Measurements from ENCODE around the gene MAPK6.

Gene MAPK6

DNA sequence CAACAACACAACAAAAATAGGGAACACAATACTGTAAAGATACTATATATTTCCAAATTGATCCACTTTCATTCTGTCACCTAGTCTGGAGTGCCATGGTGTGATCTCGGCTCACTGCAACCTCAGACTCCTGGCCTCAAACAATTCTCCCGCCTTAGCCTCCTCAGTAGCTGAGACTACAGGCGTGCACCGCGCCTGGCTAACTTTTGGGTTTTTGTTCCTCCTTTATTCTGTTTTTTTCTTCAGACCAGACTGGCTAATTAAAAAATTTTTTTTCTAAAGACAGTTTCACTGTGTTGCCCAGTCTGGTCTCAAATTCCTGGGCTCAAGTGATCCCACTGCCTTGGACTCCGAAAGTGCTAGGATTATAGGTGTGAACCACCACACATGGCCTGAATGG lies 88.2 kb downstream of the MAPK6 start:
- DNase-seq, result no peak

DNA sequence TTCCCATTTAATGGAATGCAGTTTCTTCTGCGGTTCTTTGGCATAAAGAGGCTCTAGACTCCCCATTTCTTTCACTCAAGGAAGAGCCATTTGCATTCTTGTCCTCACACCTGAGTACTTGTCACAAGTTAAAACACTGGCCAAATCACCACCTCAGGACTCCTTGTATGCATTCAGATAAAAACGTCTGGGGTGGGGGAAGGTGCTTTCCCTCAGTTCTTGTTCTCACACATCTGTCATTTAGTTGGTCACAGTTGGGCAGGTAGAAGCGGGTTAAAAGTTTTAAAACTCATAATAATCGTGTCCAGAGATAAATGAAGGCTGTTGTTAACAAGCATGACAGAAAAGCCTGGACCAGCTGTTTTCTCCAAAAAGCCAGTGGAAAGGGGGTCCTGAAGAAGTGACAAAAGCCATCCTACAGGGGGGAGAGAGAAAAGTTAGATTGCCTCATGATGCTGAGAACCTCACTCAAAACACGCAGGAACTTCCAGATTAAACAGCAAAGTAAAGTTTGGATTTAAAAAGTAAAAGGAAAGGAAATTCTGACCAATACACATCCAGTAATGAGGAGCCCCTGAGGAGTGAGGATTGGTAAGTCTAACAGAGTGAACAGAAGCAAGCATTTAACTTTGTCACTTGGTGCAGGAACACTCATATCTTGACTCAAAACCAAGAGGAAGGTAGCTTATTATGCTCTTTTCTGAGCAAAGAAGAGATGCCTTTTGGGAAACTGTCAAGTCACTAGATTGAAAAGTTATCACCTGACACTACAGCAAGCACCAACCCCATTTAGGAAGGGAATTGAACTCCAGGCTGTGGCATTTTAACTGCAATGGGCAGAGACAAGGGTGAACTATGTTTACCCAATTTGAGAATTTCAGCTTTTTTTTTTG lies 90.8 kb downstream of the MAPK6 start:
- no peak for DNase-seq

DNA sequence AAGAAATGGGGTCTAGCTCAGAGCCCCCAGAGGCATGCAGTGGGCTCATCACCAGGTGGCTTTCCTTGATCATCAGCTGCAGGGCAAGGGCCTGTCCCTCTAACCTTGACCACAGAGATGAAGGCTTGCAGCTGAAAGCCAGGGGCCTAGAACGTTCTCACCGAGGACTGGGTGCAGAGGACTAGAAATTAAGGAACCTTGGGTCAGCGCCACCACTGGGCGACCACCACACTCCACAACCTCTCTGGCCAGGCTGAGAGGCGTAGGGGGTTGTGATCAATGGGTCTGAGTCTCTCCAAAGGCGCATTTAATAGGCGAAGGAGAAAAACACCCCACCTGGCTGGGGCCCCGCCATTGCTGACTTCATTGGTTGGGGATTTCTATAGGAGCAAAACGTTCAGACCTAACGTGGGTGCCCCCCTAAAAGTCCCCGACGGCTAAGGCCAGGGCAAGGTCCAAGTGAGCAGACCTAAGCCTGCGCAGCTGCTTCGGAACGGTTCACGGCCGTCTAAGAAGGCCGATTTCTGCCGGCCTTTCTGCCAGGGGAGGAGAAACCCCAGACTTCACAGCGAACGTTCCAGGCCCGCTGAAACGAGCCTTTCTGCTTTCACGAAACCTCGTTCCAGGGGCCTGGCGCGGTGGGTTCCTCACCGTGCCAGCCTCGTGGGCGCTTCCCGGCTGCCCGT lies 92.6 kb downstream of the MAPK6 start:
- DNase-seq, result no peak

DNA sequence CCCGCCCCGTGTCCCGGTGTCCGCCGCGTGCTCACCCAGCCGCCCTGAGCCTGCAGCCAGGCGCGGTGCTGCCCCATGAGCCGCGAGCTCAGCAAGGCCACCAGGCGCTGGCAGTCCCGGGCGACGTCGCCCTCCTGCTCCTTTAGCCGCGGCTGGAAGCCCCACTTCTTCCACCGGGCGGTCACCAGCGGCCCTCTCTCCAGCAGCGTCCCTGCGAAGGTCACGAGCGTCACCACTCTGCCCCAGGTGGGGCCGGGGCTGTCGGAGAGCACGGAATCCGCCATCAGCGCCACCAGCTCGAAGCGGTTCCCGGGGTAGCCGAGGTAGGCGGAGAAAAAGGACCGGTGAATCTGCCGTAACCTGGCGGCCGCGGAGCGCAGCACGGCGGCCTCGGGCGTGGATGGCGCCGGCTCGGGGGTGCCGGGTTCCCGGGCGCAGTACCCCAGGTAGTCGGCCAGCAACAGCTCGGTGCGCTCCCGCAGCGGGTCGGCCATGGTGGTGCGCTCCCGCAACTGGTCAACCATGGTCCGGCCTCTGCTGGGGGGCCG lies 93.3 kb downstream of the MAPK6 start:
- DNase-seq, result no peak

DNA sequence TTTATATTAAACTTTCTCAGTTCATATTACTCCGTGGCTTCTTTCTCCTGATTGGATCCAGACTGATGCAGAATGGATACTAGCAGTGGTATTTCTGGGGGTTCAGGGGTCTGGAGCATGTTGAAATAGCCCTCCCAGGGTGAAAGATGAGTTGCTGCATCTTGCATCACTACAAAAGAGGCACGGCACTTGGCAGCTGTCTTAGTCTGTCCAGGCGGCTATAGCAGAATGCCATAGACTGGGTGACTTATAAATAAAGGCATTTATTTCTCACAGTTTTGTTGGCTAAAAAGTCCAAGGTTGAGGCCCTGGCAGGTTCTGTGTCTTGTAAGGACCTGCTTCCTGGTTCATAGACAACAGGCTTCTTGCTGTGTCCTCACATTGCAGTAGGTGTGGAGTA lies 94.2 kb downstream of the MAPK6 start:
- no peak for DNase-seq

DNA sequence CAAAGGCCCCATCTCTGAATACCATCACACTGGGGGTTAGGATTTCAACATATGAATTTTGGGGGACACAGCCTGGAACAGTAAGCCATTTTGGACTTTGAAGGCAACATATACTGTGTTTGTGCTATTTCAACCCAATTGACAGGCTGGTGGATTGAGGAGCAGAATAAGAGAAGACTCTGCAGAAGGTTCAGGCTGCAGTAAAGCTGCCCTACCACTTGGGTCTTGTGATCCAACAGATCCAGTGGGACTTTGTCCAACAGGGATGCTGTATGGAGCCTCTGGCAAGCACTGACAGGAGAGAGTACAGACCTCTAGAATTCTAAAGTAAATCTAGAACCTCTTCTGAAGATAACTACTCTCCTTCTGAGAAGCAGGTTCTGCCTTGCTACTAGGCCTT lies 94.7 kb downstream of the MAPK6 start:
- DNase-seq, result no peak

DNA sequence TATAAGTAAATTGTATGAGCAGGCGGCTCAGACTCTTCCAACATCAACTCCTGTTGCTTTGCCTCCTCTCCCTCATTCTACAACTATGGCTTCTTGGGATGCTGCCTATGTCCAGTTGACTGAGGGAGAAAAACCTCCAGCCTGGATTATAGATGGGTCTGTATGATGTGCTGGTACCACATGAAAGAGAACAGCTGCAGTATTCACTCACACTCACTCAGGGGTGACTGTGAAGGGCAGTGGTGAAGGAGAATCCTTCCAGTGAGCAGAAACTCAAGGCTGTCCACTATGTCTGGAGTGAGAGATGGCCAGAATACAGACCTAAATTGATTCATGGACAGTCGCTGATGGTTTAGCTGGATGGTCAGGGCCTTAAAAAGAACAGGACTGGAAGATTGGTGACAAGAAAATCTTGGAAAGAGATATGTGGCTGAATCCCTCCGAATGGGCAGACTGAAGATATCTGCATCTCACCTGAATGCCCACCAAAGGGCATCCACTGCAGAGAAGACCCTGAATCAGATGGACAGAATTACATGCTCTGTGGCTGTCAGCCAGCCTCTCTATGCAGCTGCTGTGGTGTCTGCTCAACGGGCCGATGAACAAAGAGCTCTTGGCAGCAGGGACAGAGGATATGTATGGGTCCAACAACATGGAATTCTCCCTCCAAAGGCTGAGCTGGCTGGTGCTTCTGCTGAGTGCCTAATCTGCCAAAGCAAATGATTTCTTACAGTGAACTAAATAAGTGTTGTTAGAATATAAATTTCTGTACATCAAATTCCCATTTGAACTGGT lies 95.4 kb downstream of the MAPK6 start:
- DNase-seq, result no peak

DNA sequence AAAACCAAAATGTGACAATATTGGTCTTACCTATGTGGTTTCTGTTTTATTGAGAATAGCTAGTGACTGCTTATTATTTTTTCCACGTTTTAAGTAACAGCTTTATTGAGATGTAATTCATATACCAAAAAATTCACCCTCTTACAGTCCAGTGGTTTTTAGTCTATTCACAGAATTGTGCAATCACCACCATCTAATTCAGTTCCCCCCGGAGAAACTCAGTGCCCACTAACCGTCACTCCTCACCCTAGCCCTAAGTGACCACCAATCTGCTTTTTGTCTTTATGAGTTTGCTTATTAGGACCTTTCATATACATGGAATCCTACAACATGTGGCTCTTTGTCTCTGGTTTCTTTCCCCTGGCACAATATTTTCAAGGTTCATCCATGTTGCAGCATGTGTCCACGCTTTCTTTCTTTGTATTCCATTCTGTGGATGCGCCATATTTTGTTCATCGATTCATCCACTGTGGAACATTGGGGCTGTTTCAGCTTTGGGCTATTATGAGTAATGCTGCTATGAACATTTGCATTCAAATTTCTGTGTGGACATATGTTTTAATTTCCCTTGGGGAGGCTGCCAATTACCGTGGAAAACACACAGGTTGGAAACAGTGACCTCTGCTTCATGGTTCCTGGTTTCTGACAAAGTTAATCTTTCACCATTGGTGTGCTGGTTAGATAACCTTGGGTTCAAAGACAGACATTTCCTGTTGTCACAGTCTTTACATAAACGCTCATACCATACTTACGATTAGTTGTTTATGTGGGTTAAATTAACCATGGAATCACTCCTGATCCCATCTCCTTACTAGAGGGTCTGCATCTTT lies 96.8 kb downstream of the MAPK6 start:
- DNase-seq, result no peak
